GM11168 (cell line): ENCODE measurements around the gene PAGR1.

Experiments used
- in situ Hi-C: fragments of 300-500 bp; cut with MboI; formaldehyde crosslinking; loops from one replicate; pipeline ENCODE4 v1.12.0; 2022; ENCODE audit warnings: low sequenced_read_pairs; ENCODE audit not compliant: unreplicated experiment

Gene PAGR1

GRCh38 chr16:29811896-29812665 lies 3.9 kb upstream of the PAGR1 start, which contains the start of gene PRRT2:
PRRT2 (plus strand) TSS chr16:29812193; CDS start chr16:29813055, 862 bp downstream.
- in situ Hi-C loops = no loop called here

GRCh38 chr16:29812754-29813643 lies 3.0 kb upstream of the PAGR1 start:
- in situ Hi-C loops = no loop called here

- in situ Hi-C loops = no loop called here
Measured at GRCh38 chr16:29813644-29814562, 2.0 kb upstream of the PAGR1 start.

- in situ Hi-C loops = no loop called here
Measured at GRCh38 chr16:29814592-29814991, 1.4 kb upstream of the PAGR1 start.

GRCh38 chr16:29815032-29815721 lies 775 bp upstream of the PAGR1 start:
- in situ Hi-C loops = no loop called here

GRCh38 chr16:29816694-29817441 lies 916 bp downstream of the PAGR1 start:
- in situ Hi-C loops = no loop called here

GRCh38 chr16:29818082-29818481 lies 2.1 kb downstream of the PAGR1 start:
- in situ Hi-C loops = no loop called here

- in situ Hi-C loops = no loop called here
Measured at GRCh38 chr16:29819506-29819905, 3.6 kb downstream of the PAGR1 start.

- in situ Hi-C loops = no loop called here
Measured at GRCh38 chr16:29820271-29820701, 4.3 kb downstream of the PAGR1 start, which contains the start of gene MVP. MVP (plus strand) TSS chr16:29820462; CDS start chr16:29830550, 10,088 bp downstream.

GRCh38 chr16:29820730-29821642 lies 5.0 kb downstream of the PAGR1 start:
- in situ Hi-C loops = no loop called here

GRCh38 chr16:29821643-29822115 lies 5.7 kb downstream of the PAGR1 start:
- in situ Hi-C loops = no loop called here

- in situ Hi-C loops = no loop called here
Measured at GRCh38 chr16:29824589-29825144, 8.7 kb downstream of the PAGR1 start.

- in situ Hi-C loops = no loop called here
Measured at GRCh38 chr16:29825145-29826044, 9.4 kb downstream of the PAGR1 start.

- in situ Hi-C loops = no loop called here
Measured at GRCh38 chr16:29826342-29826695, 10.4 kb downstream of the PAGR1 start.

GRCh38 chr16:29830774-29831173 lies 14.8 kb downstream of the PAGR1 start:
- in situ Hi-C loops = no loop called here

- in situ Hi-C loops = no loop called here
Measured at GRCh38 chr16:29831490-29831889, 15.5 kb downstream of the PAGR1 start.
